Inferior parietal cortex (tissue), 1 donor: Measurements from ENCODE around the gene PLS1.
"Not testable (repeated sequence)": the region's sequence is repeated elsewhere in the genome, so short reads cannot be mapped to it uniquely, and the experiment has no call there.

Source experiments
- DNase-seq: peaks from one replicate; pipeline ENCODE4 v3.0.0-alpha.2; 2016; ENCODE audit errors: extremely low spot score

PLS1 gene, protein sequence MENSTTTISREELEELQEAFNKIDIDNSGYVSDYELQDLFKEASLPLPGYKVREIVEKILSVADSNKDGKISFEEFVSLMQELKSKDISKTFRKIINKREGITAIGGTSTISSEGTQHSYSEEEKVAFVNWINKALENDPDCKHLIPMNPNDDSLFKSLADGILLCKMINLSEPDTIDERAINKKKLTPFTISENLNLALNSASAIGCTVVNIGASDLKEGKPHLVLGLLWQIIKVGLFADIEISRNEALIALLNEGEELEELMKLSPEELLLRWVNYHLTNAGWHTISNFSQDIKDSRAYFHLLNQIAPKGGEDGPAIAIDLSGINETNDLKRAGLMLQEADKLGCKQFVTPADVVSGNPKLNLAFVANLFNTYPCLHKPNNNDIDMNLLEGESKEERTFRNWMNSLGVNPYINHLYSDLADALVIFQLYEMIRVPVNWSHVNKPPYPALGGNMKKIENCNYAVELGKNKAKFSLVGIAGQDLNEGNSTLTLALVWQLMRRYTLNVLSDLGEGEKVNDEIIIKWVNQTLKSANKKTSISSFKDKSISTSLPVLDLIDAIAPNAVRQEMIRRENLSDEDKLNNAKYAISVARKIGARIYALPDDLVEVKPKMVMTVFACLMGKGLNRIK

DNA sequence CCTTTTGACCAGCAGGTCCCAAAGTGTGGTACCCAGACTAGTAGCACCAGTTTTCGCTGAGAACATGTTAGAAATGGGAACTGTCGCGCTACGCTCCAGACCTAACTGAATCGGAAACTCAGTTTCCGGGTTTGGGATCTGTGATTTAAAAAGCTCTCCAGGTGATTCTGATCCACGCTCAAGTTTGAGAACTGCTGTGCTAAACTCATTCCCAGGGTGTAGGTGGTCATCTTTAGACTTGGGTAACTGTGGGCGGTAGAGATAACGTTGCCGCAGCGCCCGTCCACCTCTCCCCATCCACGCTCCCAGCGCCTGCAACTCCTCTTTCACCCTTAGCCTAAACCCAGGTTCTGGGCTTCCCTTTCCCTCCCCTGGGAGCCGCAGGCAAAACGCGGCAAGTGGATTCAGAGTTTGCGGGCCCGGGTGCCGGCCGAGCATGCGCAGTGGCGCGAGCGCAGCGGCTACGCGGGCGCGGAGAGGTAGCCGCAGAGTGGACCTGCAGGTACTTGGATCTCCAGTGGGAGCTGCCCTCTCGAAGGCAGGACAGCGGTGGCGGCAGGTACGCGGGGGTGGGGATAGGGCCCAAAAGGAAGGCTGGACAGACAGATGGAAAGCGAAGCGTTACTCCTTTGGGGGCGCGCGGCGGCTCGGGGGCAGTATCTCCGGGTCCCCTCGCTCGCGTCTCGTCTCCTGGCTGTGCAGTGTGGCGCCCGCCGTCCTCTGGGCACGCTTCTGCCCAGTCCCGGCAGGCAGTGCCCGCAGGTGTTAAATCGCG lies at the start of gene PLS1:
PLS1 (plus strand) TSS at position 443 of the 775 bp plus-strand sequence. CDS start 67,845 bp downstream, outside the sequence.
- DNase-seq = peak; percentile 91

GRCh38 chr3:142549986-142550385 lies 46.2 kb upstream of the PLS1 start:
- DNase-seq = no peak

DNA sequence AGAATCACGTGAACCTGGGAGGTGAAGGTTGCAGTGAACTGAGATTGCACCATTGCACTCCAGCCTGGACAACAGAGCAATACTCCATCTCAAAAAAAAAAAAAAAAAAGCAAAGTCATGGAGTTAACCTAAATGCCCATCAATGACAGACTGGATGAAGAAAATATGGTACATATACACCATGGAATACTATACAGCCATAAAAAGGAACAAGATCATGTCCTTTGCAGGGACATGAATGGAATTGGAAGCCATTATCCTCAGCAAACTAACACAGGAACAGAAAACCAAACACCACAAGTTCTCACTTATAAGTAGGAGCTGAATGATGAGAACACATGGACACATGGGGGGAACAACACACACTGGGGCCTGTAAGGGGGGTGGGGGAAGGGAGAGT lies 43.6 kb upstream of the PLS1 start:
- DNase-seq = not testable (repeated sequence)

DNA sequence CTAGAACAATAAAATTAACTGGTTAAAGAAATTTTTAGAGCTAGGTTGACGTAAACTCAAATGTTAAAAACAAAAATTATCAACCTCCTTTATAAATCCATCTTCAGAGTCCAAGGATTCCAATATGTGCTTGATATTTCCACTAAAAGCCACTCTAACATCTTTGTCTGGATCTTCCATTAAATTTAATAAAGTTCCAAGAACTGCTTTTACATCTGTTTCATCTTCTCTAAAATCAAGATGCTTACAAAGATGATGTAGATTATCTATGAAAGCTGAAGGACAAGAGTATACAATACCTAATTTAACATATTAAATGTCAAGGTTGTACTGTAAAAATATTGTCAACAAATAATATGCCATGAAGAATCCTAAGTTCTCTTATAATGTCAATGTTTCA lies 42.5 kb upstream of the PLS1 start:
- no peak for DNase-seq

- DNase-seq = no peak
Measured at GRCh38 chr3:142560118-142560517, 36.1 kb upstream of the PLS1 start.

- DNase-seq = no peak
Measured at GRCh38 chr3:142563496-142563997, 32.6 kb upstream of the PLS1 start.

- no peak for DNase-seq
Measured at GRCh38 chr3:142566096-142566495, 30.1 kb upstream of the PLS1 start.

DNA sequence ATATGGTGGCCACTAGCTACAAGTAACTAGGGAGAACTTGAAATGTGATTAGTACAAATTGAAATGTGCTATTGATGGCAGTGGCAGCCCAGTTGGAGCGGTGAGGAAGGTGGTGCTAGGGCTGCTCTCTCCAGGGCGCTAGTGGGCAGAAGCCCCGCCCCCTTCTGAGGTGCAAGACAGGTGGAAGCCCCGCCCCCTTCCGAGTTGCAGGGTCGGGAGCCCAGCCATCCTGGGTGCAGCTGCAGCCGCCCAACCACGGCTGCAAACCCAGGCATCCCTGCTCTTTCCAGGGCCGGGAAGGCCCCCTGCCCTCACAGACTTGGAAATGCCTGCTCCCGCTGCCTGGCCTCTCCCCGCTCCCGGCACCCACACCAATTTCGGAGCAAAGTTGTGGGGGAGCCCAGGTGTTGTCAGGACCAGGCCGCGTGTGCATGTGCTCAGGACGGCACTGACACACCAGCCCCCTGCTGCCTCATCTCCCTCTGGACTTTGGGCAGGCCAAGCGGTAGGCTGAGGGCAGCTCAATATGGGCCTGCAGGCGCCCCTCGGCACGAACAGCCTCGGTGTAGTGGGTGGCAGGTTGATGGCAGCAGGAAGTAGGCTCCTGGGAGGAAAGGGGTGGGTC lies 27.7 kb upstream of the PLS1 start:
- no peak for DNase-seq

DNA sequence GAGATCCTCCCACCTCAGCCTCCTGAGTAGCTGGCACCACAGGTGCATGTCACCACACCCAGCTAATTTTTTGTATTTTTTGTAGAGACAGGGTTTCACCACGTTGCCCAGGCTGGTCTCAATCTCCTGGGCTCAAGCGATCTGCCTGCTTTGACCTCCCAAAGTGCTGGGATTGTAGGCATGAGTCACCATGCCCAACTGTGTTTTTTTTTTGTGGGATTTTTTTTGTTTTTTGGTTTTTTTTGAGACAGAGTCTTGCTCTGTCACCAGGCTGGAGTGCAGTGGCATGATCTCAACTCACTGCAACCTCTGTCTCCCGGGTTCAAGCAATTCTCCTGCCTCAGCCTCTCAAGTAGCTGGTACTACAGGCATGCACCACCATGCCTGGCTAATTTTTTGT lies 26.8 kb upstream of the PLS1 start:
- DNase-seq = not testable (repeated sequence)

- not testable (repeated sequence) for DNase-seq
Measured at GRCh38 chr3:142574223-142574622, 22.0 kb upstream of the PLS1 start.

- DNase-seq = no peak
Measured at GRCh38 chr3:142574665-142575064, 21.5 kb upstream of the PLS1 start.

DNA sequence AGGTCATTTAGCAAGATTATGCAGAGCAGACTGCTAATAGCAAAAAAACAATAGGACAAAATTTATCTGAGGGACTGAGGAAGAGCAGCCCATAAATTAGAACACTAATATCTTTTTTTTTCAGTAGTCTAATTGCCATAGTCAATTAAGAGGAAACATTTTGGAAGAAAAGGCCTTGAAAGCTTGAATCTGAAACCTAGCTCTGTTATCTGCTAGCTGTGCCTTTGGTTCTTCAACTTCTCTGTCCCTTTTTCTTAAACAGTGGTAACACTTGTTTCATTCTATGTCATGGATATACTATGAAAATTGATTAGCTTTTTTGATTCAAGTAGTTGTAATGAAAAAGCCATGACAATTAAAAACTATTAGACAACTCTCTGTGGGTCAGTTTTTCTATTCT lies 19.4 kb upstream of the PLS1 start:
- DNase-seq = no peak

DNA sequence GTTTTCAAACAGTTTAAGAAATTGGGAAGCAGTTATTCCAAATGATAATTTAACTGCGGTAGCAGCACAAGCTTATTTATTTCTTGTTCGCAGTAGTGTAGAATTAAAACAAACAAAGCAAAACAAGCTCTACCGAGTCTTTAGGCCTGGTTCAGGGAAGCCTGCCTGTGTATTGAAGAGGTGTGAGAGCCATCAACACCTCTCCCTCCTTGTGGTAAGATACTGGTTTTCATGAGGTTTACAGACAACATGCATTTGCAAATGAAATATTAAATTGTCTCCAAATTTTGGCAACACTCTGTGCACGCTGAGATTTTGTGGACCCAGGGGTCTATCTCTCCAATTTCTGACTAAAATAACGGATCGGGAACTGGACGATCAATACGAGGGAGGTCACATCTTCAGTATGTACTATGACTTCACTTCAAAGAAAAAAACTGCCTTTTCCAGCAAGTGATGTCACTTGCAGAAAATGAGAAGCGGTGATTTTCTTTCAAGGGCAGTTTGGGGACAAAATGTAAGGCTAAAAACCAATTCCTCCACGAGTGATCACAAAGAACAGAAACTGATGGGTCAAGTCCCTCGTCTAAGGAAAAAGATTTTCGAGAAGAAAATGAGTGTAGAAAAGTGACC lies 18.4 kb upstream of the PLS1 start:
- DNase-seq = peak; percentile 44

- peak; percentile 95 for DNase-seq
Measured at GRCh38 chr3:142578329-142579223, 17.6 kb upstream of the PLS1 start, which contains the start of gene ATR. ATR (minus strand) TSS chr3:142578733; CDS start chr3:142578704, 29 bp downstream.

- DNase-seq = no peak
Measured at GRCh38 chr3:142580061-142580423, 16.2 kb upstream of the PLS1 start.

DNA sequence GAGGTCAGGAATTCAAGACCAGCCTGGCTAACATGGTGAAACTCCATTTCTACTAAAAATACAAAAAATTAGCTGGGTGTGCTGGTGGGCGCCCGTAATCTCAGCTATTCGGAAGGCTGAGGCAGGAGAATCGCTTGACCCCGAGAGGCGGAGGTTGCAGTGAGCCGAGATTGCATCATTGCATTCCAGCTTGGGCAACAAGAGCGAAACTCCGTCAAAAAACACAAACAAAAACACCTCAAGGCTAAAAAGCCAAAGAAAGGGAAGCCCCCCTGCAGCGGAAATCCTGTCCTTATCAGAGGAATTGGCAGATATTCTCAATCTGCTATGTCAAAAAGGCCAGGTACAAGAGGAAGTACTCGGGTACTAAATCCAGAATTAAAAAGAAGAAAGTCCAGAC lies 15.1 kb upstream of the PLS1 start:
- not testable (repeated sequence) for DNase-seq

GRCh38 chr3:142586803-142587406 lies 9.3 kb upstream of the PLS1 start:
- DNase-seq = peak; percentile 82

DNA sequence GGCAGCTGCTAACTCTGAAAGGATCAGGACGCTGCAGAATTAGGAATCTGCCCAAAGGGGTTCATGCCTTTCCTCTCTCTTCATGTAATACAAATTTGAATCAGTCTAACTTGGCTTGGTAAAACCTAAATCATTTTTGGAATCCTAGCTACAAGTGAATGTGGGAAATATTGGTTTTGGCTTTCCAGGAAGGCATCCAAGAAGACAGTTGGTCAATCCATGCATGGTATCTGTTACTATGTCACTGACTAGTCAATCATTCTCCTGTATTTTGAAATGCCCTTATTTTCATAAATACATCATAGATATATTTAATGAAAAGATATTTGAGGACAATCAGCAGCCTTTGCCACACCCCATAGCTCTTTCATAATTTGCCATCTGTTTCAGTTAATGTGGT lies 7.5 kb upstream of the PLS1 start:
- DNase-seq = no peak

DNA sequence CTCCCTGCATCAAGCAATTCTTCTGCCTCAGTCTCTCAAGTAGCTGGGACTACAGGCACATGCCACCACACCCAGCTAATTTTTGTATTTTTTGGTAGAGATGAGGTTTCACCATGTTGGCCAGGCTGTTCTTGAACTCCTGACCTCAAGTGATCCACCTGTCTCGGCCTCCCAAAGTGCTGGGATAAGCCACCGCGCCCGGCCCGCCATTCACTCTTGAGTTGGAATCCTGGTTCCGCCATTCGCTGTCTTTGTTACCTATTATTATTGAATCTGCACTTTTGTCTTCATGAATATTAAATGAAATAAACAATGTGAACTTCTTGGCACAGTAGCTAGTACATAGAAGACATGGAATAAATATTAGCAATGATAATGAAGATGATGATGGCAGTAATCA lies 3.9 kb upstream of the PLS1 start:
- not testable (repeated sequence) for DNase-seq

- DNase-seq = no peak
Measured at GRCh38 chr3:142595141-142595540, 1.1 kb upstream of the PLS1 start.
